Type B pancreatic cell (in vitro differentiated cells): ENCODE results near the gene SCAF8. TPM values are rescaled to one million over a fixed set of nuclear protein-coding genes. Genes with fewer than 3 reads are reported as not detected.

Experiments
- DNase-seq: peaks from one replicate; pipeline ENCODE4 v3.0.0; 2021; ENCODE audit warnings: mixed read lengths; ENCODE audit not compliant: unreplicated experiment; ENCODE audit errors: extremely low spot score
- H3K27ac Mint-ChIP-seq: 2 replicates; pipeline ENCODE4 v1.8.0; 2021; ENCODE audit warnings: mild to moderate bottlenecking, mixed read lengths
- H3K27me3 Mint-ChIP-seq: 2 replicates; pipeline ENCODE4 v1.8.0; 2021; ENCODE audit warnings: mixed read lengths
- H3K36me3 Mint-ChIP-seq: 2 replicates; pipeline ENCODE4 v1.8.0; 2021; ENCODE audit warnings: mixed read lengths
- H3K4me1 Mint-ChIP-seq: one replicate; pipeline ENCODE4 v1.8.0; 2021; ENCODE audit warnings: mixed read lengths; ENCODE audit not compliant: unreplicated experiment
- H3K4me3 Mint-ChIP-seq: 2 replicates; pipeline ENCODE4 v1.8.0; 2021; ENCODE audit warnings: mild to moderate bottlenecking, mixed read lengths
- H3K9me3 Mint-ChIP-seq: 2 replicates; pipeline ENCODE4 v1.8.0; 2021; ENCODE audit warnings: mixed read lengths
- CTCF ChIP-seq: fragments of 200-600 bp; sonication (generic); conservative IDR thresholded peaks from 2 replicates; pipeline ENCODE4 v1.5.0; 2021; ENCODE audit warnings: antibody characterized with exemption, mild to moderate bottlenecking
- total RNA-seq: library from RNA; stranded (reverse); gene quantifications from 2 replicates; pipeline ENCODE4 v1.2.1, GENCODE V29; 2021; ENCODE audit warnings: low replicate concordance

Gene SCAF8
- total RNA-seq, 1 donor from 2014 or later, result 58.7 TPM

GRCh38 chr6:154848580-154848979 lies 115.4 kb downstream of the SCAF8 start:
- Mint-ChIP-seq H3K4me3 (no peak overlapping the region), H3K9me3 (peaks cover 6% of the 10 kb centered on the region), H3K4me1 (peaks cover 28% of the 10 kb centered on the region), H3K36me3 (peaks cover 14% of the 10 kb centered on the region), H3K27me3 (no peaks in the 10 kb centered on the region), H3K27ac (no peak overlapping the region)
- DNase-seq, result no peak
- TF ChIP-seq CTCF, result no peak

DNA sequence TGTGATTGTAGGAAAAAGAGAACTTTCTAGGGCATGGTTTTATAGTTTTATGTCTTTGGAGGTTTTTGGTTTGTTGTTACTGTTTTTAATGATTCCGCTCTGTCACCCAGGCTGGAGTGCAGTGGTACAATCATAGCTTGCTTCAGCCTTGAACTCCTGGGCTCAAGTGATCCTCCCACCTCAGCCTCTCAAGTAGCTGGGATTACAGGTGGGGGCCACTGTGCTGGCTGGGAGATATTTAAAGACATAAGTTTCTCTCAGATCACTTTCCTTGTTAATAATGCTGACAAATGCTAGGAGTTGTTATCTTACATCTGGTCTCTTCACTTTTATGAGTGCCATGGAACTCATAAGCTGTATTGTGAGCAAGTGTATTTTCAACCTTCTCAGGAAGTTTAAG lies 116.3 kb downstream of the SCAF8 start:
- no peak overlapping the region for H3K4me3 Mint-ChIP-seq
- H3K36me3 Mint-ChIP-seq, result peaks cover 14% of the 10 kb centered on the region
- no peak overlapping the region for H3K27ac Mint-ChIP-seq
- no peaks in the 10 kb centered on the region for H3K27me3 Mint-ChIP-seq
- peaks cover 6% of the 10 kb centered on the region for H3K9me3 Mint-ChIP-seq
- H3K4me1 Mint-ChIP-seq, result peaks cover 28% of the 10 kb centered on the region
- no peak for DNase-seq
- TF ChIP-seq CTCF, result no peak

DNA sequence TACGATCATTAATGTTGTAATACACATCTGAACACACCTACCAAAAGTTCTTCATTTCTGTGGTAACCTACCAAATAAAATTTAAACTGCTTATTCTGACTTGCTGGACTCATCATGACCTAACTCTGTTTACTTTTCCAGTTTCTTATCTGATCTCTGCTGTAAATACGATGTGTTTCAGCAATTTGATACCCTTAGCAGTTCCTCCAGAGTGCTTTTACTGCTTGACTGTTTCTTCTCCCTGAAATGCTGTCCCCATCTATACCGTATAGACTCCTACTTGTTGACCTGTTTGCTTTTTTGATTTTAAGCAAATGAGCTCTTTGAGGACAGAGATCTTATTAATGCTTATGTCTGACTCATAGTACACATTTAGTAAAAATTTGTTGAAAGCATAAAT lies 119.5 kb downstream of the SCAF8 start:
- Mint-ChIP-seq H3K27me3 (no peaks in the 10 kb centered on the region), H3K27ac (no peak overlapping the region)

DNA sequence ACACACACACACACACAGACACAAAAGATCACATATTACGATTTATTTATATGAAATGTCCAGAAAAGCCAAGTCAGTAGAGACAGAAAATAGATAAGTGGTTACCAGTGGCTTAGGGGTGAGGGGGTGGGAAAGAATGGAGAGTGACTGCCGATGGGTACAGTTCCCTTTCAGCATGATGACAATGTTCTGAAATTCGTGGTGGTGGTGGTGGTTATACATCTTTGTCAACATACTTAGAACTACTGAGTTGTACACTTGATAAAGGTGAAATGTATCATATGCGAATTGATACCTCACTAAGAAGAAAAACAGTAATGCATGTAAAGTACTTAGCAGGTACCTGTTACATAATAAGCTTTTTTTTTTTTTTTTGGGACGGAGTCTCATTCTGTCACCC lies 124.3 kb downstream of the SCAF8 start:
- no peak for DNase-seq
- H3K4me1 Mint-ChIP-seq, result peaks cover 12% of the 10 kb centered on the region
- no peak overlapping the region for H3K27ac Mint-ChIP-seq

More for the DNA sequence above, 119.5 kb downstream of the SCAF8 start:
- TF ChIP-seq CTCF, result no peak
- no peak for DNase-seq
- Mint-ChIP-seq H3K36me3 (peaks cover 18% of the 10 kb centered on the region), H3K4me1 (peaks cover 28% of the 10 kb centered on the region), H3K9me3 (peaks cover 6% of the 10 kb centered on the region), H3K4me3 (no peak overlapping the region)

GRCh38 chr6:154861825-154862224 lies 128.6 kb downstream of the SCAF8 start:
- no peak overlapping the region for H3K4me3 Mint-ChIP-seq
- no peak for TF ChIP-seq CTCF
- no peaks in the 10 kb centered on the region for H3K27me3 Mint-ChIP-seq
- H3K27ac Mint-ChIP-seq, result no peak overlapping the region
- peaks cover 4% of the 10 kb centered on the region for H3K36me3 Mint-ChIP-seq
- no peaks in the 10 kb centered on the region for H3K9me3 Mint-ChIP-seq
- H3K4me1 Mint-ChIP-seq, result peaks cover 12% of the 10 kb centered on the region
- DNase-seq, result no peak

More for the DNA sequence above, 124.3 kb downstream of the SCAF8 start:
- Mint-ChIP-seq H3K9me3 (no peaks in the 10 kb centered on the region), H3K27me3 (no peaks in the 10 kb centered on the region), H3K4me3 (no peak overlapping the region), H3K36me3 (peaks cover 12% of the 10 kb centered on the region)
- TF ChIP-seq CTCF, result no peak

GRCh38 chr6:154862536-154862935 lies 129.3 kb downstream of the SCAF8 start:
- Mint-ChIP-seq H3K27ac (no peak overlapping the region), H3K4me3 (no peak overlapping the region), H3K27me3 (no peaks in the 10 kb centered on the region), H3K36me3 (peaks cover 4% of the 10 kb centered on the region), H3K4me1 (peaks cover 12% of the 10 kb centered on the region), H3K9me3 (no peaks in the 10 kb centered on the region)
- DNase-seq, result no peak
- TF ChIP-seq CTCF, result no peak
